Lung (tissue), 12 donors: ENCODE measurements around the gene CDKN1B. TPM values are rescaled to one million over a fixed set of nuclear protein-coding genes. Genes with fewer than 3 reads are reported as not detected.

Experiments used
- ATAC-seq: fragments of 200-7000 bp; cut with Tn5 transposase; one replicate; pipeline ENCODE4 v1.9.1; 2020; ENCODE audit warnings: moderate number of reproducible peaks; ENCODE audit not compliant: insufficient read depth, low FRiP score
- DNase-seq, 3 donors: peaks; one replicate each; pipeline ENCODE4 v3.0.0-alpha.2; 2013 to 2017
- H3K27ac ChIP-seq, 2 donors: one replicate each; pipeline ENCODE4 v1.5.1; 2013; ENCODE audit warnings: mild to moderate bottlenecking in 2 of 2, moderate library complexity in 2 of 2, control low read depth in 1 of 2, inconsistent platforms in 1 of 2, low read depth in 1 of 2, low read length in 1 of 2
- H3K27me3 ChIP-seq, 3 donors: one replicate each; pipeline ENCODE4 v1.5.1; 2013; ENCODE audit warnings: low read length in 2 of 3; ENCODE audit not compliant: control insufficient read depth in 3 of 3, insufficient read depth in 3 of 3
- H3K36me3 ChIP-seq, 4 donors: one replicate each; pipeline ENCODE4 v1.5.1; 2013; ENCODE audit warnings: low read length in 4 of 4, mild to moderate bottlenecking in 1 of 4, moderate library complexity in 1 of 4; ENCODE audit not compliant: control insufficient read depth in 4 of 4, insufficient read depth in 4 of 4
- H3K4me1 ChIP-seq, 5 donors: one replicate each; pipeline ENCODE4 v1.5.1; 2013; ENCODE audit warnings: low read length in 5 of 5, mild to moderate bottlenecking in 2 of 5, moderate library complexity in 1 of 5; ENCODE audit not compliant: control insufficient read depth in 5 of 5, insufficient read depth in 5 of 5
- H3K4me3 ChIP-seq: one replicate; pipeline ENCODE4 v1.5.1; 2013; ENCODE audit warnings: mild to moderate bottlenecking, control low read depth, moderate library complexity
- H3K9ac ChIP-seq, 2 donors: one replicate each; pipeline ENCODE4 v1.5.1; 2013; ENCODE audit warnings: low read length in 2 of 2, control low read depth in 1 of 2; ENCODE audit not compliant: insufficient read depth in 1 of 2
- H3K9me3 ChIP-seq, 4 donors: one replicate each; pipeline ENCODE4 v1.5.1; 2013; ENCODE audit warnings: low read length in 3 of 4, mild to moderate bottlenecking in 1 of 4, moderate library complexity in 1 of 4; ENCODE audit not compliant: control insufficient read depth in 4 of 4, insufficient read depth in 3 of 4
- CTCF ChIP-seq: IDR thresholded peaks from 2 replicates; pipeline ENCODE4 v1.5.1; 2012; ENCODE audit warnings: mild to moderate bottlenecking; ENCODE audit errors: control extremely low read depth, extremely low read depth
- WGBS, 2 donors: extraction: QIAGEN DNeasy Blood & Tissue Kit; methylation state at CpG; one replicate each; pipeline ENCODE4 v1.1.7; 2013; 5-methylcytosine and 5-hydroxymethylcytosine counted together
- polyA plus RNA-seq, 2 donors: library from polyadenylated mRNA; stranded (reverse); fragments of 200-250 nt; gene quantifications; one replicate each; pipeline ENCODE4 v1.2.1, GENCODE V29; 2013
- total RNA-seq, 2 donors: library from RNA; depleted of rRNA in 1 of 2; stranded (reverse); fragments of >200 nt in 1 of 2; gene quantifications; one replicate each; pipeline ENCODE4 v1.2.1, GENCODE V29; 2014 to 2021
- donor health status: control.
- donor health status: control.
- donor health status: Bipolar disorder and iron deficiency.
- donor health status: healthy.
- donor health status: DM: yes; HTN: yes; CAD: no.

Gene CDKN1B
- total and polyA plus RNA-seq, 4 donors, result 27.3 to 89.4 (median 39.9) TPM

GRCh38 chr12:12721176-12721751 lies 4.1 kb downstream of the CDKN1B start:
- Histone ChIP-seq H3K27me3 (no peaks in the 10 kb centered on the region), H3K36me3 (peaks cover 0 to 24% (median 11%) of the 10 kb centered on the region in 4 donors), H3K9me3 (no peaks in the 10 kb centered on the region), H3K4me3 (no peak overlapping the region), H3K9ac (no peak overlapping the region), H3K27ac (no peak overlapping the region), H3K4me1 (peaks cover 0 to 51% (median 5%) of the 10 kb centered on the region in 5 donors)
- no peak for ATAC-seq
- 18 to 22% methylated on average over 3 of the region's 3 CpGs for WGBS, 2 donors
- no peak for TF ChIP-seq CTCF
- DNase-seq, result no peak

- no peak for ATAC-seq
- TF ChIP-seq CTCF, result no peak
- Histone ChIP-seq H3K9ac (peak overlapping the region in 1 of 2 donors; percentile 95), H3K27me3 (no peaks in the 10 kb centered on the region), H3K4me1 (peaks cover 0 to 51% (median 5%) of the 10 kb centered on the region in 5 donors), H3K4me3 (no peak overlapping the region), H3K9me3 (no peaks in the 10 kb centered on the region), H3K36me3 (peaks cover 0 to 24% (median 11%) of the 10 kb centered on the region in 4 donors), H3K27ac (no peak overlapping the region)
- WGBS, 2 donors, result 67 to 74% methylated on average over 2 of the region's 2 CpGs
- DNase-seq, result no peak
Observed at GRCh38 chr12:12721814-12722434, 4.8 kb downstream of the CDKN1B start.

- ATAC-seq, result no peak
- Histone ChIP-seq H3K9ac (peak overlapping the region; percentile 39 to 95), H3K27me3 (no peaks in the 10 kb centered on the region), H3K4me3 (no peak overlapping the region), H3K27ac (no peak overlapping the region), H3K4me1 (peaks cover 0 to 52% (median 5%) of the 10 kb centered on the region in 5 donors), H3K9me3 (no peaks in the 10 kb centered on the region), H3K36me3 (peaks cover 0 to 24% (median 11%) of the 10 kb centered on the region in 4 donors)
- 6 to 9% methylated on average over 3 of the region's 3 CpGs for WGBS, 2 donors
- peak in 2 of 3 donors; percentile 59 to 62 for DNase-seq
- no peak for TF ChIP-seq CTCF
Observed at GRCh38 chr12:12722435-12723148, 5.4 kb downstream of the CDKN1B start.
